HG03520 (cell line): ENCODE data around the gene FEN1.

Experiments used
- ATAC-seq: cut with Tn5 transposase; IDR thresholded peaks from one replicate; pipeline ENCODE4 v1.9.1; 2021; ENCODE audit warnings: mild to moderate bottlenecking, moderate library complexity; ENCODE audit not compliant: unreplicated experiment

Gene FEN1

DNA sequence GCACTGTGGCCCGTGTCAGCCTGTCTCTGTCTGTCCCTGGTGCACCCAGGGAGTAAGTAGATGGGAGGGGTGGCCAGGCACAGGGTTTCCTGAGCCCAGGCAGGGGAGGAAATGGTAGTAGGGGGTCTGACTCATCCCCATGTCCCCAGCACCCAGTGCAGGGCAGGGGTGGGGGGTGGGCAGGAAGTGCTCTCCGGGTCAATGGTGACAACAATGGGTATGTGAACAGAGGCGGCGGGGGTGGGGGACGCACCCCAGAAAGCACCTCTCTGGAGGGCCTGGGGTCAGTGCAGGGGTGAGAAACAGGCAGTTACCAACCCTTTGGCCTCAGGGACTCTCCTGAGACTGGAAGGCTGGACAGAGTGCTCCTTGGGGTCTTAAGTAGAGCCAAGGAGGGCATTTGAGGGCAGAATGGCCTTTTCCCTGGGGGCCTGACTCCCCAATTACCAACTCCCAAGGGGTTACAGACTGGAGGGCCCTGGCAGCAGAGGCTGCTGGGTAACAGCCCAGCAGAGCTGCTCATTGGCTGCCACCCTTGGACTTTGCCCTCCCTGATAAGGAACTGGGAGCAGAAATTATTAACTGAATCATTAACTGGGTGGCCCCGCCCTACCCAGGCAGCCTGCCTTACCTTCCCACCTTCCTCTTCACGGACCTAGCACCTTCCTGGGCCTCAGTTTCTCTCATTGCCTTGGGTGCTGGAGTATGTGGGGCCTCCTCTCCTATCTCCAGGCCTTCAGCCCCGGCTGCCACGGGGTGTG is 36.1 kb upstream of the FEN1 start:
- ATAC-seq = no peak

DNA sequence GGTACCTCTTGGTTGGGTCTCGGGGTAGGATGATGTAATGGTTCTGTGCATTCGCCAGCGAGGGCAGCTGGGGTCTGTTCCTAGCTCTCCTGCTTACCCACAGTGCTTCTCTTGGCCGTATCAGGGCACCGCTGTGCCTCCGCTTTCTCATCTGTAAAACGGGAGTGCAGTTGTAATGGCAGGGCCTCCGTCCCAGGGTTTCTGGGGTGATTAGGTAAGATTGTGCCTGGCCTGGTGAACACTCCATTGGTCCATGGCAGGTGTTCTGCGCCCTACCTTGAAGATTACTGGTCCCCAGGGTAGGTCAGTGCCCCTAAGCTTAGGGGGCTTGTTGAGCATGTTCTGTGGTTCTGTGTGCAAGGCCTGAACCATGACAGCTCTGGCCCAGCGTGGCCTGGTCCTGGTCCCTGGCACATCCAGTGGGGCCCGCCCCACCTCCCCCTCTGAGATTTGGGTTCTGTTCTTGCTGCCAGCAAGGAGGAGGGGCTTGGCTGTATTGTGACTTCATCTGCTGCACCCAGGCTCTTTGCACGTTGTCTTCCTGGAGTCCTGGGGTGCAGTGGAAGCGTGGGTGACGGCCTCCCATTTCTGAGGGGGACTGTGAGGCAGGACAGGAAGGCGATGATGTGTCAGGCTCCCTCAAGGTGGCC is 35.4 kb upstream of the FEN1 start:
- ATAC-seq = no peak

DNA sequence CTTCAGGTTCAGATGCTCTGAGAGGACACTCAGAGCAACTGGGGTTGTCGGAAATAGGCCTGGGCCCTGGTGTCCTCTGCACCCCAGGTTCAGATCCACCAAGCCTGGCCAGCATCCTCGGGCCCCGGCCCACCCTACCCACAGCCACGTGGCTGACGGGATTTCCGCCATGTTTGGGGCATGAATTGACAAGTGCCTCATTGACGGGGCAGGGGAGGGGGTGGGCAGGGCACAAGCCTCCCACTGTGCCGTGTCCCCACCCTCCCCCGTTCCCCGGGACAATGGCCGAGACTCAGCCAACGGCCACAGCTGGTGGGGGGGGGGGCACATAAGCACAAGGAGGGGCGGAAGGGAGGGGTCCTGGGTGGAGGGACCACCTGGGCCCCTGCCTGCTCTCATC is 31.8 kb upstream of the FEN1 start:
- no peak for ATAC-seq

DNA sequence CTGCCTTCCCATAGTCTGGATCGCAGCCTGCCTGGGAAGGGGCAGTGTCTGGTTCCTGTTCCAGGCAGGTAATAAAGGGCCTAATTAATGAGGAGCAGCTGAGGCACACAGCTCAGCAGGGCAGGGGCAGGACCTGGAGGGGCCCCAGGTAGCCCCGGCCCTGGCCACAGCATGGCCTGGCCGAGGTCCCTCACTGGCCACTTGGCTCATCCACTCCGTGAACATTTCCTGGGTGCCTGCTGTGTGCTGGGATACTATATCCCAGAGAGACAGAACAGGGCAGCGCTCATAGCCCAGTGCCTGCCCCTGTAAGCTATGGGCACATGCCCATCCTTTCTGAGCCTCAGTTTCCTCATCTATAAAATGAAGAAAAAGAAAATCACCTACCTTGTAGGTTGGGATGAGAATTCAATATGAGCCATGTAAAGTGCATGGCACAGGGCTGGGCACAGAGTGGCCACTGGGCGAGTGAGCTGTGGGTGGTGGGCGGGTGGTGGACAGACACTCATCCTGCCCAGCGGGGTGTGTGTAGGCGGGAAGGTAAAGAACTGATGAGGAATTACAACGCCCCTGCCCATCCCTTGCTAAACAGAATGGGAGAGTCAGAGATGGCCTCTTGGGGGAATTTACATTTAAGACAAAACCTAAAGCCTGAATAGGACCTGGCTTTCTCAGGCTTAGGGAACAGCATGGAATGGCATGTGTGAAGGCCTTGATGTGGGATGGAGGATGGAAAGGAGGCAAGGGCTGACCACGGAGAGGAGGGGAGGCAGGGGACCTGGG is 31.1 kb upstream of the FEN1 start:
- ATAC-seq = no peak

DNA sequence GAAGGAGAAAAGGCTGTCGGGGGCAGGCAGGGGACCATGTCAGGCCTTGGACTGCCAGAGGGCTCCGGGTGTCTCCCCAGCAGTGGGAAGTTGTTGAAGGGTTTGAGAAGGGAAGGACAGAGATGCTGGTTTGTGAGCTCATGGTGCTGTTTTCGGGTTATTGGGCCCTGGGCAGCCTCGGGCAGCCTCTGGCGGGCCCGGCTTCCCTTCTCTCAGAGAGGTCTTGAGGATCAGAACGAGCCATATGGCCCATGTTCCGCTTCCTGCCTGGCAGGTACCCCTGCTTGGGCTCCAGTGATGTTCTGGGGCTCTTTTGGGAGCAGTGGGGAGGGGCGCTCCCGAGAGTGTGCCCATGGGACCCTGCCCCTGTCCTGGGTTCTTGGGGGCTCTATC is 30.5 kb upstream of the FEN1 start:
- no peak for ATAC-seq

DNA sequence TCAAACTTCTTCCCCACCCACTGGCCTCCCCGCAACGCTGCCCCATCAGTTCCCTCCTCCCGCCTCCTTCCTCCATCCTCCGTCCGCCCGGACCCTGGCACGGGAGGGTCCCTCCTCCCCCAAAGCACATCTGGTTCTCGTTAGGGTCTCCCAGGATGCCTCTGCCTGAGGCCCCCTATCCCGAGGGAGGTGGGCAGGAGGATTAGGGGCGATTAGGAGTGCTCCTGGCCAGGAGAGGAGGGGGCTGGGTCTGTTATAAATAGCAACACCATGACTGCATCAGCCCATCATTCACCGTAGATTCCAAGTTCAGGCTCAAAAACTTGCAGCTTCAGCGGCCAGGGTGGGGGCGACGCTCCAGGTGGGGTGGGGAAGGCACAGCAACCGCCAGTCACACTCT is 29.9 kb upstream of the FEN1 start:
- no peak for ATAC-seq

DNA sequence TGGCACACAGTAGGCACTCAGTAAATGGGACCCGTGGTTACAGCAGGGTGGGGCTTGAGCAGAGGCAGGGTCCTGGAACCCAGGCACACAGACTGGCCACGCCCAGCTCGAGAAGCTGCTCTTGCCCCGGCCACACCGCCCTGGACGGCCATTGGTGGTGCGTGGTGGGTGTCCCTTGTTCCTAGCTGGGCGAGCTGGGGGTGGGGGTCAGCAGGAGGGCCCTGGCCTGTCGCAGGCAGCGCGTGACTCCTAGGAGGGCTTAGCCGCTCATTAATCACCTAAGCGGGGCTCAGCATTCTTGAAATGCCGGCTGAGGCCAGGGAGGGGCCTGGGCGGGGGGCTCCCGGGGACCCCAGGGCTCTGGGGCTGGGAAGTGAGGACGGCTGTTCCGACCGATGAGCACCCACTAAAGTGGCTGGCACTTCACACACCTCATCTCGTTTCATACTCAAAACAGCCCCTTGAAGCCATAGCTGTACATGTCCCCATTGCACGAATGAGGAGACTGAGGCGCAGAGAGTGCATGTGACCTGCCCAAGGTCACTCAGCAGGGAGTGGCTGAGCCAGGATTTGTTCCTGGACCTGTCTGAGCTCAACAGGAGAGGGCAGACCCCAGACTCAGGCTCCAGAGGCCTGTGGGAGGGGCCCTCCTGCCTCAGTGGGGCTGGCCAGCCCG is 28.6 kb upstream of the FEN1 start:
- ATAC-seq = no peak

DNA sequence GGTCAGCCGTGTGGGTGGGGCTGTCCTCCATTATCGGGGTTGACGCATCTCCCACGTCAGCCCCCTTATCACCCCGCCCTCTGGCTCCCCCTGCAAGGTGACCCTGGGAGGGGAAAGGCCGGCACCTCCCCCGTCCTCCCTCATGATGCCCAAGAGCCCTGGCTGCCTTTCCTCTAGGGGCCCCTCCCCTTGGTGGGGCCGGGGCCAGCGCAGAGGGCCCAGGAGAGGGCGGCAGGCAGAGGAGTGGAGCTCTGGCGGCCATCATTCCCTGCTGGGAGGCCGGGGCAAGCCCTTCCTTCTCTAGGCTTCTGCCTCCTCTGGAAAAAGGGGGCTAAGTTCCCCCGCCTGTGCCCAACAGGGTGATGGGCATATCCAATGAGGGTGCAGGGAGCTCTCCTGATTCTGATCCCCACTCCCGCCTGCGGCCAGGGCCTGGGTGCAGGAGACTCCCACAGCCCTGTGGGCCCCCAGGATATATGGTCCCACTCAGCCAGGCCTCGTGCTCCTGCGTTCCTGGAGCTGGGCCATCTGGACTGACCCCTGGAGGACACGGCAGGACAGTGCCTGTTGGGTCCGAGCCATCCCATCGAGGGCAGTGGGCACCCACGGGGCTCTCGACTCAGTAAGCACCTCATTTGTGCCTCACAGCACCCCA is 28.0 kb upstream of the FEN1 start:
- ATAC-seq = no peak

DNA sequence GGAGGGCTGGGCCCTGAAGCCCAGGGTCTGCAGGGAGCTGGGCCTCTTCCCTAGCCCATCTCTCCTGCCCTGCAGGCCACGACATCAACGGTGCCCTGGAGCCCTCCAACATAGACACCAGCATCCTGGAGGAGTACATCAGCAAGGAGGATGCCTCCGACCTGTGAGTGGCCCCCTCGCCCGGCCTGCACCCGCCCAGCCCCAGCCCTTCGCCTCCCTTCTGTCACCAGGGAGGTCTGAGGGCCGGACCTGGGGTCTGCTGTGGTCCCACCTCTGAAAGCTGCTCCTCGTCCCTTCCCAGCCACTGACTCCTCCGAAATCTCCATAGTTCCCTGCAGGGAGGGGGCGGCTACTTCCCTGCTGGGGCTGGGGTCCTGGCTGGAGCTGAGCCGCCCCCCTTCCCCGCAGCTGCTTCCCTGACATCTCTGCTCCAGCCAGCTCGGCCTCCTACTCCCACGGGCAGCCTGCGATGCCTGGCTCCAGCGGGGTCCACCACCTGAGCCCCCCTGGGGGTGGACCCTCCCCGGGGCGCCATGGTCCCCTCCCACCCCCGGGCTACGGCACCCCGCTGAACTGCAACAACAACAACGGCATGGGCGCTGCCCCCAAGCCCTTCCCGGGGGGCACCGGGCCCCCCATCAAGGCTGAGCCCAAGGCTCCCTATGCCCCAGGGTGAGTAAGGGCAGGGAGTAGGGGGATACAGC is 27.0 kb upstream of the FEN1 start:
- ATAC-seq = no peak

DNA sequence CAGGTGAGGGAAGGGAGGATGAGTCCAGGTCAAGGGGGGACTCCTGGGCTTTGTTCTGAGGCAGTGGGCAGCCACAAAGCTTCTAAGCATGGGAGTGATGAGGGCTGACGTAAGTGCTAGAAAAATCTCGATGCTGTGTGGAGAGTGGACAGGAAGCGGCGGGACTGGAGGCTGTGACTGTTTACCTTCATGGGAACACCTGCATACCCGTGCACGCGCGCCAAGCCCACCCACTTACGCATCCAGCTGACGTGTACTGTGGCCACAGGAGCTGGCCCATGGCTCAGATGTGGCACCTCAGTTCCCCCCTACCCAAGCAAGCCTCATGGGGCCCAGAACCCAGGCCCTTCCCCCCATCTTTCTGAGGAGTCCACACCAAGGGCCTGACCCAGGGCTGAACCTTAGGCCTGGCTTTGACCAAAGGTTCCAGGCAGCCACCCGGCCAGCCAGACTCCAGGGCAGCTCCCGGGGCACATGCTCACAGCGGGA is 26.3 kb upstream of the FEN1 start:
- ATAC-seq = no peak

DNA sequence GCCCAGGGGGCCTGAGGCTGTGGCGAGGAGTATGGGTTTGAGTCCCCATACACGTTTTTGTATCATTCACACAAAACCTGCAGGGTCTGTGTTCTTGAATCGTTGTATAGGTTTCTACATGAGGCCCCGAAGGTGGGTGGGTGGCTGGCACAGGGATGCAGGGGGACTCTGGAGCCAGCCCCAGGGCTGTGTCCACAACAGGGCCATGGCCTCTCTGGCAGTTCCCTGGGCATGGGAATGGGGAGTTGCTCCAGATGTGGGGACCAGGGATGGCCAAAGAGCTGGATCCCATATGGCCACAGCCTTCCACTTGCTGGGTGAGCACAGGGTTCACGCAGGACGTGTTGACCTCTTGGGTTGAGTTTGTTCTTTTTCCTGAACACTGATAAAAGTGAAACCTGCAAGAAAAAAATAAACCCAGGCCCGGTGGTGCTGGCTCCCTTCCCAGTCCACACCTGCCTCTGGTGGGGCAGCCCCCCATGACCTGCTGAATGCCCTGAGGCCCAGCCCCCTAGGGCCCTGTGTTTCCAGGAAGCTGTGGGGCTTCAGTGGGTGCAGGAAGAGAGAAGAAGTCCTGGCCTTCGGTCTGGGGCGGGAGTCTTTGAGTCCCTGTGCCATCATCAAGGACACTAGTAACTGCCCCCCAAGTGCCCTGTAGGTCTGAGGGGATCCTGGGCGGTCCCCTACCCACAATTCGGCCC is 24.2 kb upstream of the FEN1 start:
- no peak for ATAC-seq

DNA sequence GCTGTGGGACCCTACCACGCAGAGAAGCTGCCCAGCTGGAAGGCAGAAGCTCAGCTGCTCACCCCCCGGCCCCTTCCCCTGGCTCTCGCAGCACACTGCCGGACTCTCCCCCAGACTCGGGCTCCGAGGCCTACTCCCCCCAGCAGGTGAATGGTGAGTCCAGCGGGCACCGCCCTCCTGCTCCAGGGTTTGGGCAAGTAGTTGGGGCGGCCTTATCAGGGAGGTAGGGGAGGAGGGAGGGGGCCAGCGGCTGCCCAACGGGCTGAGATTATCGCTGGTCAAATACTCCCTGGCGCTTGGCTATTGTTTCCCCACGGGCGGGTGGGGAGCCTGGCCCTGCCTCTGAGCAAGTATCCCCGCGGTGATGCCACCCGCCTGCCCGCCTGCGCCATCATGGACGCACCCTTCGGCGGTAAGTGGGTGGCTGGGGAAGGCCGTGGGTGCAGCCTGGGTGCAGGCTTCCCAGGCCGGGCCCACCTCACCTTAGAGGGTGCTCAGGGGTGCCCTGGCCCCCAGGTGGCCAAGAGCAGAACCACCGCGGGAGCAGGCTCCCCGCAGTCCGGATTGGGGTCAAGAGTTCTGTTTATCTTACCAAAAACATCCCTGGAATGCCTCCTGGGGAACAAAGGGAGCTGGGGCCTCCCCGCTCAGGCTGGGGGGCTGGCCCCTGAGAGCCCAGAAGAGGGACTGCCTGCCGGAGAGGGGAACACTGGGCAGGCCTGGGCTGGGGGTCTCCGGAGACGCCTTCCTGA is 23.4 kb upstream of the FEN1 start:
- ATAC-seq = no peak

DNA sequence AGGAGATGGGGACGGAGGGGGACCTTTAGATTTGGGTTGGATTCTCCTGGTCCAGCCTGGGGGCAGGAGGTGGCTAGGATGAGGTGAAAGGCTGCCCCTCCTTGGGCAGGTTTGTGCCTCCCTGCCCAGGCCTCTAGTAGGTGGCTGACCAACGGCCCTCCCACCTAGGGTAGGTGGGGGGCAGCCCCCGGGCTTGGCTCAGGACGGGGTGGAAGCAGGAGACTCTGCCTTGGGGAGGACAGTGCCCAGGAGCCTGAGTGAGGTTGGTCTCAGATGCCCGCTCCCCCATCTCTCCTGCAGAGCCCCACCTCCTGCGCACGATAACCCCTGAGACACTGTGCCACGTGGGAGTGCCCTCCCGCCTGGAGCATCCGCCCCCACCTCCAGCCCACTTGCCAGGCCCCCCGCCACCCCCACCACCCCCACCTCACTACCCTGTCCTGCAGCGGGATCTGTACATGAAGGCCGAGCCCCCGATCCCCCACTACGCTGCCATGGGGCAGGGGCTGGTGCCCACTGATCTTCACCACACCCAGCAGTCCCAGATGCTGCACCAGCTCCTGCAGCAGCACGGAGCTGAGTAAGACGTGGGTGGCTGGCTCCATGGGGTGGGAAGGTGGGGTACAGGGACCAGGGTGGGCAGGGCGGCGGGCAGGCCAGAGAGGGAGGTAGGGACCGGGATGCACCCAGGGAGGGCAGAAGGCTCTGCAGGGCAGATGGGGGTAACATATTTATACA is 22.6 kb upstream of the FEN1 start:
- ATAC-seq = no peak

DNA sequence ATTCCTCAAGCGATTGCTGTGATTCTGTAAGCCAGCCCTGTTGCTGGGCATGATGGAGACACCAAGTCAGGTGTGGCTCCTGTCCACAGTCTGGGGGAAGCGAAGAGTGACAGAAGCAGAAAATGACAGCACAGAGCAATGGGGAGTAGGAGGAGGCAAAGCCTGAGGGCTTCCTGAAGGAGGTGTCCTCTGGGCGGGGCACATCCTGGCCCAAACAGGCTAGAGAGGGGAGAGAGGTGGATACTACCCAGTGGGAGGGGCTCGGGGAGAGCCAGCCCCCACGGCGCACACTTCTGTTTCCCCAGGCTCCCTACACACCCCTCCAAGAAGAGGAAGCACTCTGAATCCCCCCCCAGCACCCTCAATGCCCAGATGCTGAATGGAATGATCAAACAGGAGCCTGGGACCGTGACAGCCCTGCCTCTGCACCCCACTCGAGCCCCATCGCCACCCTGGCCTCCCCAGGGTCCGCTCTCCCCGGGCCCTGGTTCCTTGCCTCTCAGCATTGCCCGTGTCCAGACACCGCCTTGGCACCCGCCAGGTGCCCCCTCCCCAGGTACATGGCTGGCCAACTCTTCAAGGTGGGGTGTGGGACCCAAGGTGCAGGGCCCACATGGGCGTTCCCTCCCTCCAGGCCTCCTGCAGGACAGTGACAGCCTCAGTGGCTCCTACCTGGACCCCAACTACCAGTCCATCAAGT is 21.4 kb upstream of the FEN1 start:
- no peak for ATAC-seq

DNA sequence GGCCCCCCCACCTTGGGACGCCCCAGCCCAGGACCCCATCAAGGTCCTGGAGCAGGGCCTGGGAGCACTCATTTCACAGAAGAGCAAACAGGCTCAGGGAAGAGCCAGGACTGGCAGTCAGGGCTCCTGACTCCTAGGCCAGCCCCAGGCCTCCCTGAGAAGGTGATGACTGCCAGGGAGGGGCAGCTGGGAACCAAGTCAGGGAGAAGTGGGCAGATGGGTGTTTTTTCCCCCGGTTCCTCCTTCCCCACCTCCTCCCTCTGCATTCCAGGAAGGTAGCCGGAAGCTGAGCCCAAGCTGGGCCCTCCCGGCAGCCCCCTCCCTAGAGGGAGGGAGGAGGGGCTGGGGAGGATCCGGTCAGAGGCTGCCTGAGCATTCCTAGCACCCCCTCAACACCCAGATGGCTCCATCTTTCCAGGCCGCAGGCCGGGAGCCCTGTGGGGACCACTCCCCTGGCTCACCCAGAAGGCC is 20.7 kb upstream of the FEN1 start:
- no peak for ATAC-seq

DNA sequence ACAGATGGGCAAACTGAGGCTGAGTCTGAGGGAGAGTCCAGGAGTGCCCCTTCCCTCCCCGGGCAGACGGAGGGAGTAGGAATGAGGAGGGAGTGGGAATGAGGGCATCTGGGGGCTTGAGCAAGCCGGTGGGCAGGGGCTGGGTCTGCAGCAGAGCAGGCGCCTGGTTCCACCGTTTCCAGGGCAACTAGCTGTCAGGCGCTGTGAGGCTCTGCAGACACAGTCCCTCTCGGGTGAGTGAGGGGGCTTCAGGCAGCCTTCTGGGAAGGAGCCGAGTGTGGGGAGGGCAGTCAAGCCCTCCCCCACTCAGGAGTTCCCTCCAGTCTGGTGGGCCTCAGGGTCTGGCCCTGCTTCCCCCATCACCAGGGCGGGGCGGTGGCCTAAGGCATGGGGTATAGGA is 19.4 kb upstream of the FEN1 start:
- no peak for ATAC-seq

DNA sequence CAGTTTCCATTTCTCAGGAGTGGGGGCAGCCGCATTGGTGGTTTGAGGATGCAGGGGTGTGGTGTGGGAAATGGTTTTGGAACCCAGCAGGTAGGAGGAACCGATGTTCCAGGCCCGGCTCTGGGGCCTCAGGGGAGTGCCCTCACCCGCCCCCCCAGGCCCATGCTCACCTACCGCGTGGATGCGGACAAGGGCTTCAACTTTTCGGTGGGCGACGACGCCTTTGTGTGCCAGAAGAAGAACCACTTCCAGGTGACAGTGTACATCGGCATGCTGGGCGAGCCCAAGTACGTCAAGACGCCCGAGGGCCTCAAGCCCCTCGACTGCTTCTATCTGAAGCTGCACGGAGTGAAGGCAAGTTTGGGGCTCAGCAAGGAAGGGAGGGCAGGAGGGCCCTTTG is 18.9 kb upstream of the FEN1 start:
- no peak for ATAC-seq
